Activated CD4-positive, alpha-beta T cell treated with anti-CD3 and anti-CD28 coated beads, Interleukin-2, amount 10 ng/mL, durations not matched to agents 7 days and 5 days (primary cell): ENCODE measurements around the gene TCEANC2. TPM values are rescaled to one million over a fixed set of nuclear protein-coding genes. Genes with fewer than 3 reads are reported as not detected.

Source experiments
- CTCF ChIA-PET: fragments of 350-600 bp; sonication (Branson Sonifier 250); formaldehyde crosslinking; loops from one replicate; lab custom pipeline; 2021; ENCODE audit warnings: antibody characterized with exemption; lab: Charles Lee
- POLR2A ChIA-PET: fragments of 350-600 bp; sonication (Branson Sonifier 250); formaldehyde crosslinking; loops from one replicate; lab custom pipeline; 2021; ENCODE audit warnings: antibody characterized with exemption; lab: Charles Lee
- DNase-seq: peaks from one replicate; pipeline ENCODE4 v3.0.0-alpha.2; 2020
- H3K27ac Mint-ChIP-seq: one replicate; pipeline ENCODE4 v1.8.0; 2021; ENCODE audit warnings: mild to moderate bottlenecking, moderate library complexity, mixed read lengths
- H3K27me3 Mint-ChIP-seq: one replicate; pipeline ENCODE4 v1.8.0; 2021; ENCODE audit warnings: mixed read lengths
- H3K36me3 Mint-ChIP-seq: one replicate; pipeline ENCODE4 v1.8.0; 2021; ENCODE audit warnings: low read depth, mixed read lengths
- H3K4me1 Mint-ChIP-seq: one replicate; pipeline ENCODE4 v1.8.0; 2021; ENCODE audit warnings: mixed read lengths
- H3K4me3 Mint-ChIP-seq: one replicate; pipeline ENCODE4 v1.8.0; 2021; ENCODE audit warnings: mild to moderate bottlenecking, moderate library complexity, mixed read lengths
- H3K9me3 Mint-ChIP-seq: one replicate; pipeline ENCODE4 v1.8.0; 2021; ENCODE audit warnings: mixed read lengths
- total RNA-seq, 2 experiments: library from RNA; stranded (reverse); gene quantifications; one replicate each; pipeline ENCODE4 v1.2.3, GENCODE V29; 2021

Gene TCEANC2
- total RNA-seq, 2 experiments from 2014 or later, result 13.5 to 14.9 TPM

GRCh38 chr1:54112705-54113368, 59.4 kb downstream of the TCEANC2 start:
- Mint-ChIP-seq H3K9me3 (no peaks in the 10 kb centered on the region), H3K36me3 (no peaks in the 10 kb centered on the region), H3K4me3 (no peak overlapping the region), H3K27me3 (no peaks in the 10 kb centered on the region), H3K4me1 (no peaks in the 10 kb centered on the region), H3K27ac (no peak overlapping the region)
- DNase-seq, result no peak
- POLR2A ChIA-PET, result no interaction called here
- CTCF ChIA-PET, result no interaction called here

GRCh38 chr1:54114001-54114400, 60.6 kb downstream of the TCEANC2 start:
- POLR2A ChIA-PET, result no interaction called here
- H3K27me3 Mint-ChIP-seq, result no peaks in the 10 kb centered on the region
- no peak overlapping the region for H3K27ac Mint-ChIP-seq
- H3K4me1 Mint-ChIP-seq, result no peaks in the 10 kb centered on the region
- CTCF ChIA-PET, result interaction anchor here (2.1 kb wide), 1 partner anchor 11 kb away, joined by 13 read pairs; no protein-coding TSS in a partner anchor
- DNase-seq, result no peak
- H3K36me3 Mint-ChIP-seq, result no peaks in the 10 kb centered on the region
- H3K9me3 Mint-ChIP-seq, result no peaks in the 10 kb centered on the region
- no peak overlapping the region for H3K4me3 Mint-ChIP-seq

- CTCF ChIA-PET, result interaction anchor here (0.7 to 2.1 kb wide), 3 partner anchors 10 to 33 kb away, joined by 3 to 13 read pairs (median 4); no protein-coding TSS in a partner anchor
- Mint-ChIP-seq H3K4me1 (no peaks in the 10 kb centered on the region), H3K36me3 (no peaks in the 10 kb centered on the region), H3K27ac (no peak overlapping the region), H3K4me3 (no peak overlapping the region), H3K27me3 (no peaks in the 10 kb centered on the region), H3K9me3 (no peaks in the 10 kb centered on the region)
- DNase-seq, result no peak
- POLR2A ChIA-PET, result no interaction called here
Observed at GRCh38 chr1:54114955-54115354, 61.5 kb downstream of the TCEANC2 start.

- Mint-ChIP-seq H3K4me3 (no peak overlapping the region), H3K4me1 (no peaks in the 10 kb centered on the region), H3K36me3 (no peaks in the 10 kb centered on the region), H3K27ac (no peak overlapping the region), H3K9me3 (no peaks in the 10 kb centered on the region), H3K27me3 (no peaks in the 10 kb centered on the region)
- POLR2A ChIA-PET, result no interaction called here
- CTCF ChIA-PET, result interaction anchor here (1.3 to 2.1 kb wide), 2 partner anchors 9 to 34 kb away, joined by 4 to 13 read pairs; no protein-coding TSS in a partner anchor
- DNase-seq, result no peak
Observed at GRCh38 chr1:54115520-54115919, 62.1 kb downstream of the TCEANC2 start.

GRCh38 chr1:54117815-54118563, 64.6 kb downstream of the TCEANC2 start:
- H3K27ac Mint-ChIP-seq, result no peak overlapping the region
- H3K36me3 Mint-ChIP-seq, result no peaks in the 10 kb centered on the region
- no peaks in the 10 kb centered on the region for H3K9me3 Mint-ChIP-seq
- no peak overlapping the region for H3K4me3 Mint-ChIP-seq
- peaks cover 6% of the 10 kb centered on the region for H3K27me3 Mint-ChIP-seq
- no peak for DNase-seq
- H3K4me1 Mint-ChIP-seq, result peaks cover 9% of the 10 kb centered on the region
- ChIA-PET CTCF (interaction anchor here (0.9 kb wide), 1 partner anchor 381 kb away, joined by 3 read pairs; no protein-coding TSS in a partner anchor), POLR2A (interaction anchor here (0.6 kb wide), 1 partner anchor 65 kb away, joined by 5 read pairs; no protein-coding TSS in a partner anchor)

- POLR2A ChIA-PET, result interaction anchor here (0.6 kb wide), 1 partner anchor 64 kb away, joined by 5 read pairs; no protein-coding TSS in a partner anchor
- CTCF ChIA-PET, result no interaction called here
- no peak overlapping the region for H3K4me3 Mint-ChIP-seq
Observed at GRCh38 chr1:54118704-54119103, 65.3 kb downstream of the TCEANC2 start.

GRCh38 chr1:54120018-54120697, 66.8 kb downstream of the TCEANC2 start:
- POLR2A ChIA-PET, result no interaction called here
- Mint-ChIP-seq H3K4me1 (peaks cover 9% of the 10 kb centered on the region), H3K9me3 (no peaks in the 10 kb centered on the region), H3K4me3 (no peak overlapping the region), H3K36me3 (no peaks in the 10 kb centered on the region), H3K27me3 (peaks cover 6% of the 10 kb centered on the region), H3K27ac (no peak overlapping the region)
- no peak for DNase-seq
- CTCF ChIA-PET, result interaction anchor here (1.5 kb wide), 1 partner anchor 17 kb away, joined by 5 read pairs; no protein-coding TSS in a partner anchor

More at GRCh38 chr1:54118704-54119103, 65.3 kb downstream of the TCEANC2 start:
- Mint-ChIP-seq H3K4me1 (peaks cover 9% of the 10 kb centered on the region), H3K27ac (no peak overlapping the region), H3K36me3 (no peaks in the 10 kb centered on the region), H3K9me3 (no peaks in the 10 kb centered on the region), H3K27me3 (peaks cover 6% of the 10 kb centered on the region)
- no peak for DNase-seq

- Mint-ChIP-seq H3K27me3 (peaks cover 6% of the 10 kb centered on the region), H3K9me3 (no peaks in the 10 kb centered on the region), H3K4me3 (no peak overlapping the region), H3K4me1 (peaks cover 9% of the 10 kb centered on the region), H3K36me3 (no peaks in the 10 kb centered on the region), H3K27ac (no peak overlapping the region)
- ChIA-PET POLR2A (no interaction called here), CTCF (interaction anchor here (0.6 to 3.0 kb wide), 4 partner anchors 16 to 368 kb away, joined by 3 to 11 read pairs (median 4); no protein-coding TSS in a partner anchor)
- no peak for DNase-seq
Observed at GRCh38 chr1:54120698-54121481, 67.5 kb downstream of the TCEANC2 start.

- Mint-ChIP-seq H3K27ac (no peak overlapping the region), H3K9me3 (no peaks in the 10 kb centered on the region), H3K4me3 (no peak overlapping the region), H3K4me1 (peaks cover 9% of the 10 kb centered on the region), H3K27me3 (peaks cover 6% of the 10 kb centered on the region), H3K36me3 (no peaks in the 10 kb centered on the region)
- CTCF ChIA-PET, result interaction anchor here (0.6 to 3.0 kb wide), 5 partner anchors 9 to 368 kb away, joined by 3 to 11 read pairs (median 4); no protein-coding TSS in a partner anchor
- POLR2A ChIA-PET, result no interaction called here
- DNase-seq, result peak; percentile 67
Observed at GRCh38 chr1:54121482-54122134, 68.2 kb downstream of the TCEANC2 start.

- H3K4me1 Mint-ChIP-seq, result peaks cover 9% of the 10 kb centered on the region
- no peak overlapping the region for H3K4me3 Mint-ChIP-seq
- H3K27ac Mint-ChIP-seq, result no peak overlapping the region
- peaks cover 6% of the 10 kb centered on the region for H3K27me3 Mint-ChIP-seq
- DNase-seq, result no peak
- CTCF ChIA-PET, result interaction anchor here (0.9 to 3.0 kb wide), 3 partner anchors 9 to 367 kb away, joined by 4 to 11 read pairs (median 5); no protein-coding TSS in a partner anchor
- no peaks in the 10 kb centered on the region for H3K9me3 Mint-ChIP-seq
- POLR2A ChIA-PET, result no interaction called here
- no peaks in the 10 kb centered on the region for H3K36me3 Mint-ChIP-seq
Observed at GRCh38 chr1:54122135-54122751, 68.8 kb downstream of the TCEANC2 start.

- H3K27ac Mint-ChIP-seq, result no peak overlapping the region
- H3K4me3 Mint-ChIP-seq, result no peak overlapping the region
Observed at GRCh38 chr1:54122992-54123391, 69.6 kb downstream of the TCEANC2 start.

More at GRCh38 chr1:54122992-54123391, 69.6 kb downstream of the TCEANC2 start:
- no peaks in the 10 kb centered on the region for H3K9me3 Mint-ChIP-seq
- ChIA-PET CTCF (interaction anchor here (0.6 to 3.0 kb wide), 2 partner anchors 23 to 366 kb away, joined by 4 to 11 read pairs; no protein-coding TSS in a partner anchor), POLR2A (no interaction called here)
- peaks cover 6% of the 10 kb centered on the region for H3K27me3 Mint-ChIP-seq
- peaks cover 9% of the 10 kb centered on the region for H3K4me1 Mint-ChIP-seq
- no peak for DNase-seq
- no peaks in the 10 kb centered on the region for H3K36me3 Mint-ChIP-seq
